AG10803 (cell line): ENCODE data around the gene TMEM266.

Experiments used
- DNase-seq: peaks from one replicate; pipeline ENCODE4 v3.0.0; 2010; ENCODE audit warnings: low read depth
- H3K4me3 ChIP-seq: 2 replicates; pipeline ENCODE4 v1.5.1; 2011; ENCODE audit warnings: mild to moderate bottlenecking, low read length, control low read depth
- CTCF ChIP-seq: conservative IDR thresholded peaks from 2 replicates; pipeline ENCODE4 v1.5.1; 2011; ENCODE audit warnings: mild to moderate bottlenecking, low read length, control low read depth, inconsistent platforms

TMEM266 gene

GRCh38 chr15:76168237-76168984 lies 108.6 kb downstream of the TMEM266 start:
- no peak for TF ChIP-seq CTCF
- H3K4me3 ChIP-seq: no peak overlapping the region
- peak; percentile 77 for DNase-seq

- no peak for DNase-seq
- no peak overlapping the region for H3K4me3 ChIP-seq
- no peak for TF ChIP-seq CTCF
Observed at GRCh38 chr15:76169018-76169417, 109.2 kb downstream of the TMEM266 start.

GRCh38 chr15:76169911-76170800 lies 110.4 kb downstream of the TMEM266 start:
- no peak for TF ChIP-seq CTCF
- no peak overlapping the region for H3K4me3 ChIP-seq
- peak; percentile 67 for DNase-seq

DNA sequence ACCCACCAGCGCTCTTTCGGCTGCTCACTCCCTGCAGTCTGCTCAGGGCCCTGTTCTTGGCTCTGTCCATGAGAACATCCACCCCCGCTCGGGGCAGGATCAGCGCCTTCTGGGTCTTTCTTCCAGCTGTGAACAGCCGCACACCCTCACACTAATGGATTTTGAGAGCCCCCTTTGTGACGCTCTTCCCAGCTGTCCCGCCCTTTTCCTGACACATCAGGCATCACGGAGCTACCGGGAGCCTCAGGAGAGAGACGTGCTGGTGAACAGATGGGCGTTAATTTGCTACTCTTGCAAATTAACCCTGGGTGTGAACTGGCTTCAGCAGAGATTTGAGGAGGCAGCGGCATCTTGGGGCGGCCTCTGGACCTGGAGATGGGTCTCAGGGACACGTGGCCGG lies 113.0 kb downstream of the TMEM266 start:
- no peak overlapping the region for H3K4me3 ChIP-seq
- DNase-seq: no peak
- no peak for TF ChIP-seq CTCF

- no peak overlapping the region for H3K4me3 ChIP-seq
- no peak for TF ChIP-seq CTCF
- DNase-seq: no peak
Observed at GRCh38 chr15:76173317-76173834, 113.6 kb downstream of the TMEM266 start.

DNA sequence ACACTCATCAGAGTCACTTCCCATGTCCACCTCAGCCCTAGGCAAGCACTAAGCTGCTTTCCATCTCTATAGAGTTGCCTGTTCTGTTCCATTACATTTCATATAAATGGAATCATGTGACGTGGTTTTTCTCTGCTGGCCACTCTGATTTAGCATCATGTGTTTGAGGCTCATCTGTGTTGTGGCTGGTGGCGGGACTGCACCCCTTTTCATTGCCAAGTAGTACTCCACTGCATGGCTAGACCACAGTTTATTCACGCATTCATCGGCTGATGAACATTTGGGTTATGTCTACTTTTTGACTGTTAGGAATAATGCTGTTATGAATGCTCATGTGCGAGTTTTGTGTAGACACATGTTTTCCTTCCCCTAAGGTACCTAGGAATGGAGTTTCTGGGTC lies 114.9 kb downstream of the TMEM266 start:
- DNase-seq: no peak
- no peak for TF ChIP-seq CTCF
- H3K4me3 ChIP-seq: no peak overlapping the region
